Glutamatergic neuron (in vitro differentiated cells): Measurements from ENCODE around the gene DOCK2. TPM values are rescaled to one million over a fixed set of nuclear protein-coding genes. Genes with fewer than 3 reads are reported as not detected.

Experiments
- DNase-seq: peaks from one replicate; pipeline ENCODE4 v3.0.0; 2022
- H3K27ac Mint-ChIP-seq: one replicate; pipeline ENCODE4 v1.8.0; 2020; ENCODE audit warnings: mild to moderate bottlenecking, mixed read lengths, inconsistent platforms; ENCODE audit not compliant: unreplicated experiment
- H3K27me3 Mint-ChIP-seq: one replicate; pipeline ENCODE4 v1.8.0; 2020; ENCODE audit warnings: mild to moderate bottlenecking, moderate library complexity, mixed read lengths, inconsistent platforms; ENCODE audit not compliant: unreplicated experiment
- H3K36me3 Mint-ChIP-seq: one replicate; pipeline ENCODE4 v1.8.0; 2020; ENCODE audit warnings: mild to moderate bottlenecking, mixed read lengths, inconsistent platforms; ENCODE audit not compliant: unreplicated experiment
- H3K4me1 Mint-ChIP-seq: one replicate; pipeline ENCODE4 v1.8.0; 2020; ENCODE audit warnings: mild to moderate bottlenecking, low read depth, mixed read lengths, inconsistent platforms; ENCODE audit not compliant: unreplicated experiment
- H3K4me3 Mint-ChIP-seq: one replicate; pipeline ENCODE4 v1.8.0; 2020; ENCODE audit warnings: mild to moderate bottlenecking, mixed read lengths, inconsistent platforms; ENCODE audit not compliant: unreplicated experiment
- H3K9me3 Mint-ChIP-seq: one replicate; pipeline ENCODE4 v1.8.0; 2020; ENCODE audit warnings: mild to moderate bottlenecking, moderate library complexity, mixed read lengths, inconsistent platforms; ENCODE audit not compliant: unreplicated experiment
- CTCF ChIP-seq: fragments of 200-600 bp; sonication (generic); IDR thresholded peaks from one replicate; pipeline ENCODE4 v1.5.0; 2021; ENCODE audit not compliant: partially characterized antibody, unreplicated experiment
- total RNA-seq: library from RNA; stranded (reverse); fragmentation: NEBNext Ultra II Directional; extraction: Animal tissue kit (Norgen Biotek cat#: 25700); gene quantifications from one replicate; pipeline ENCODE4 v1.2.1, GENCODE V29; 2021; ENCODE audit not compliant: unreplicated experiment

Gene DOCK2
- total RNA-seq, 1 donor from 2014 or later = 0.66 TPM

GRCh38 chr5:169768416-169768815 lies 131.3 kb downstream of the DOCK2 start:
- peaks cover 1% of the 10 kb centered on the region for H3K27me3 Mint-ChIP-seq
- H3K4me1 Mint-ChIP-seq = peaks cover 31% of the 10 kb centered on the region
- H3K4me3 Mint-ChIP-seq = no peak overlapping the region
- peaks cover 5% of the 10 kb centered on the region for H3K9me3 Mint-ChIP-seq
- no peak for TF ChIP-seq CTCF
- H3K36me3 Mint-ChIP-seq = no peaks in the 10 kb centered on the region
- no peak overlapping the region for H3K27ac Mint-ChIP-seq
- DNase-seq = no peak

GRCh38 chr5:169770109-169770508 lies 133.0 kb downstream of the DOCK2 start:
- H3K4me3 Mint-ChIP-seq = no peak overlapping the region
- H3K27ac Mint-ChIP-seq = no peak overlapping the region
- no peaks in the 10 kb centered on the region for H3K27me3 Mint-ChIP-seq
- H3K9me3 Mint-ChIP-seq = no peaks in the 10 kb centered on the region
- no peaks in the 10 kb centered on the region for H3K36me3 Mint-ChIP-seq
- no peak for DNase-seq
- peaks cover 16% of the 10 kb centered on the region for H3K4me1 Mint-ChIP-seq
- no peak for TF ChIP-seq CTCF

GRCh38 chr5:169772256-169772655 lies 135.2 kb downstream of the DOCK2 start:
- H3K4me1 Mint-ChIP-seq = peaks cover 11% of the 10 kb centered on the region
- H3K9me3 Mint-ChIP-seq = no peaks in the 10 kb centered on the region
- no peak overlapping the region for H3K27ac Mint-ChIP-seq
- no peaks in the 10 kb centered on the region for H3K36me3 Mint-ChIP-seq
- H3K27me3 Mint-ChIP-seq = no peaks in the 10 kb centered on the region
- no peak overlapping the region for H3K4me3 Mint-ChIP-seq
- no peak for TF ChIP-seq CTCF
- DNase-seq = no peak

GRCh38 chr5:169772688-169773087 lies 135.6 kb downstream of the DOCK2 start:
- Mint-ChIP-seq H3K4me1 (peaks cover 11% of the 10 kb centered on the region), H3K4me3 (no peak overlapping the region), H3K27me3 (no peaks in the 10 kb centered on the region), H3K36me3 (no peaks in the 10 kb centered on the region), H3K27ac (no peak overlapping the region), H3K9me3 (no peaks in the 10 kb centered on the region)
- TF ChIP-seq CTCF = no peak
- DNase-seq = no peak

GRCh38 chr5:169777159-169777558 lies 140.1 kb downstream of the DOCK2 start:
- no peak for TF ChIP-seq CTCF

More at GRCh38 chr5:169777159-169777558, 140.1 kb downstream of the DOCK2 start:
- Mint-ChIP-seq H3K4me3 (no peak overlapping the region), H3K9me3 (no peaks in the 10 kb centered on the region), H3K4me1 (no peaks in the 10 kb centered on the region), H3K36me3 (no peaks in the 10 kb centered on the region), H3K27ac (no peak overlapping the region), H3K27me3 (peaks cover 2% of the 10 kb centered on the region)
- no peak for DNase-seq
